ENCODE results near the gene TNPO3. TPM values are rescaled to one million over a fixed set of nuclear protein-coding genes. Genes with fewer than 3 reads are reported as not detected.

TNPO3 gene
- total and polyA plus RNA-seq, 2 donors from 2014 or later, result 20.1 to 35.7 TPM

- Histone ChIP-seq H3K9ac (ENCODE audit: low read length in 3 of 3) (no peak overlapping the region), H3K4me3 (ENCODE audit: low read length in 3 of 3) (no peak overlapping the region), H3K27me3 (ENCODE audit: control insufficient read depth, insufficient read depth, low read length) (no peaks in the 10 kb centered on the region), H3K4me1 (ENCODE audit: control insufficient read depth in 2 of 3, insufficient read depth in 2 of 3, low read depth in 1 of 3, low read length in 3 of 3) (peaks cover 0 to 3% (median 0%) of the 10 kb centered on the region in 3 donors), H3K27ac (ENCODE audit: low read depth in 2 of 2, low read length in 2 of 2) (no peak overlapping the region), H3K36me3 (ENCODE audit: control insufficient read depth in 2 of 3, insufficient read depth in 3 of 3, low read length in 3 of 3) (no peaks in the 10 kb centered on the region), H3K9me3 (ENCODE audit: control insufficient read depth in 2 of 3, insufficient read depth in 1 of 3, low read length in 3 of 3) (no peaks in the 10 kb centered on the region)
- DNase-seq (peak in 1 of 5 donors; percentile 39), FAIRE-seq (no peak)
- no peak for TF ChIP-seq CTCF (IDR thresholded peaks at IDR 0.05; ENCODE audit: borderline replicate concordance, extremely low read depth, insufficient read depth)
- intact Hi-C loops (cut with DNase I), result no loop called here
Observed at GRCh38 chr7:128931190-128931798, 123.6 kb downstream of the TNPO3 start.

- DNase-seq (peak in 1 of 5 donors; percentile 26), FAIRE-seq (no peak)
- H3K27me3 ChIP-seq (ENCODE audit: control insufficient read depth, insufficient read depth, low read length), result no peaks in the 10 kb centered on the region
- H3K9me3 ChIP-seq (ENCODE audit: control insufficient read depth in 2 of 3, insufficient read depth in 1 of 3, low read length in 3 of 3), result no peaks in the 10 kb centered on the region
- H3K36me3 ChIP-seq (ENCODE audit: control insufficient read depth in 2 of 3, insufficient read depth in 3 of 3, low read length in 3 of 3), result no peaks in the 10 kb centered on the region
- no peak overlapping the region for H3K9ac ChIP-seq (ENCODE audit: low read length in 3 of 3)
- no peak for TF ChIP-seq CTCF (IDR thresholded peaks at IDR 0.05; ENCODE audit: borderline replicate concordance, extremely low read depth, insufficient read depth)
- H3K4me3 ChIP-seq (ENCODE audit: low read length in 3 of 3), result no peak overlapping the region
- intact Hi-C loops (cut with DNase I), result no loop called here
- no peak overlapping the region for H3K27ac ChIP-seq (ENCODE audit: low read depth in 2 of 2, low read length in 2 of 2)
- H3K4me1 ChIP-seq (ENCODE audit: control insufficient read depth in 2 of 3, insufficient read depth in 2 of 3, low read depth in 1 of 3, low read length in 3 of 3), result peaks cover 0 to 3% (median 0%) of the 10 kb centered on the region in 3 donors
Observed at GRCh38 chr7:128928882-128929788, 125.8 kb downstream of the TNPO3 start.

- H3K4me3 ChIP-seq (ENCODE audit: low read length in 3 of 3), result no peak overlapping the region
- H3K9me3 ChIP-seq (ENCODE audit: control insufficient read depth in 2 of 3, insufficient read depth in 1 of 3, low read length in 3 of 3), result no peaks in the 10 kb centered on the region
- DNase-seq (peak in 1 of 5 donors; percentile 18), FAIRE-seq (no peak)
- H3K4me1 ChIP-seq (ENCODE audit: control insufficient read depth in 2 of 3, insufficient read depth in 2 of 3, low read depth in 1 of 3, low read length in 3 of 3), result no peaks in the 10 kb centered on the region
- no peak for TF ChIP-seq CTCF (IDR thresholded peaks at IDR 0.05; ENCODE audit: borderline replicate concordance, extremely low read depth, insufficient read depth)
- no peak overlapping the region for H3K27ac ChIP-seq (ENCODE audit: low read depth in 2 of 2, low read length in 2 of 2)
- intact Hi-C loops (cut with DNase I), result no loop called here
- no peaks in the 10 kb centered on the region for H3K27me3 ChIP-seq (ENCODE audit: control insufficient read depth, insufficient read depth, low read length)
- no peaks in the 10 kb centered on the region for H3K36me3 ChIP-seq (ENCODE audit: control insufficient read depth in 2 of 3, insufficient read depth in 3 of 3, low read length in 3 of 3)
- H3K9ac ChIP-seq (ENCODE audit: low read length in 3 of 3), result no peak overlapping the region
Observed at GRCh38 chr7:128928159-128928813, 126.6 kb downstream of the TNPO3 start.
